HEK293 (cell line): ENCODE data around the gene CYP4X1.

Experiments
- KLF16 ChIP-seq: fragments of 450-650 bp; formaldehyde crosslinking; IDR thresholded peaks from 2 replicates; pipeline ENCODE4 v1.5.1; 2017; ENCODE audit warnings: missing biosample characterization, missing genetic modification characterization
- KLF7 ChIP-seq: fragments of 450-650 bp; formaldehyde crosslinking; IDR thresholded peaks from 2 replicates; pipeline ENCODE4 v1.5.1; 2016; ENCODE audit warnings: missing biosample characterization, missing genetic modification characterization, borderline replicate concordance
- KLF8 ChIP-seq: fragments of 450-650 bp; formaldehyde crosslinking; IDR thresholded peaks from 2 replicates; pipeline ENCODE4 v1.5.1; 2016; ENCODE audit warnings: missing biosample characterization, missing genetic modification characterization
- MYNN ChIP-seq: fragments of 450-650 bp; formaldehyde crosslinking; IDR thresholded peaks from 2 replicates; pipeline ENCODE4 v1.5.1; 2016; ENCODE audit warnings: missing biosample characterization, missing genetic modification characterization, borderline replicate concordance
- OSR2 ChIP-seq: fragments of 450-650 bp; formaldehyde crosslinking; IDR thresholded peaks from 2 replicates; pipeline ENCODE4 v1.5.1; 2016; ENCODE audit warnings: missing biosample characterization, missing genetic modification characterization
- REPIN1 ChIP-seq: fragments of 450-650 bp; formaldehyde crosslinking; IDR thresholded peaks from 2 replicates; pipeline ENCODE4 v1.5.1; 2017; ENCODE audit warnings: missing biosample characterization, missing genetic modification characterization, low read depth
- SP7 ChIP-seq: fragments of 450-650 bp; formaldehyde crosslinking; IDR thresholded peaks from 2 replicates; pipeline ENCODE4 v1.5.1; 2016; ENCODE audit warnings: missing biosample characterization, missing genetic modification characterization
- ZFP3 ChIP-seq: fragments of 450-650 bp; formaldehyde crosslinking; IDR thresholded peaks from 2 replicates; pipeline ENCODE4 v1.5.1; 2016; ENCODE audit warnings: low read depth, missing biosample characterization, missing genetic modification characterization
- ZNF133 ChIP-seq: fragments of 450-650 bp; formaldehyde crosslinking; IDR thresholded peaks from 2 replicates; pipeline ENCODE4 v1.5.1; 2016; ENCODE audit warnings: missing biosample characterization, missing genetic modification characterization
- ZNF155 ChIP-seq: fragments of 450-650 bp; formaldehyde crosslinking; IDR thresholded peaks from 2 replicates; pipeline ENCODE4 v1.5.1; 2016; ENCODE audit warnings: missing biosample characterization, missing genetic modification characterization
- ZNF37A ChIP-seq: fragments of 450-650 bp; IDR thresholded peaks from 2 replicates; pipeline ENCODE4 v1.5.1; 2018; ENCODE audit warnings: missing biosample characterization, missing genetic modification characterization
- ZNF391 ChIP-seq: fragments of 450-650 bp; formaldehyde crosslinking; IDR thresholded peaks from 2 replicates; pipeline ENCODE4 v1.5.1; 2016; ENCODE audit warnings: low read depth, missing biosample characterization, missing genetic modification characterization, borderline replicate concordance
- ZNF501 ChIP-seq: fragments of 450-650 bp; formaldehyde crosslinking; IDR thresholded peaks from 2 replicates; pipeline ENCODE4 v1.5.1; 2016; ENCODE audit warnings: missing biosample characterization, missing genetic modification characterization
- ZNF548 ChIP-seq: fragments of 450-650 bp; formaldehyde crosslinking; IDR thresholded peaks from 2 replicates; pipeline ENCODE4 v1.5.1; 2016; ENCODE audit warnings: missing biosample characterization, missing genetic modification characterization
- ZNF571 ChIP-seq: fragments of 450-650 bp; formaldehyde crosslinking; IDR thresholded peaks from 2 replicates; pipeline ENCODE4 v1.5.0; 2017; ENCODE audit warnings: missing biosample characterization, missing genetic modification characterization
- ZNF621 ChIP-seq: fragments of 450-650 bp; formaldehyde crosslinking; IDR thresholded peaks from 2 replicates; pipeline ENCODE4 v1.5.1; 2017; ENCODE audit warnings: missing biosample characterization, missing genetic modification characterization
- TF ChIP-seq, protein P1 (sequence below): fragments of 450-650 bp; formaldehyde crosslinking; IDR thresholded peaks from 2 replicates; pipeline ENCODE4 v1.5.1; 2016; ENCODE audit warnings: missing biosample characterization, missing genetic modification characterization
- TF ChIP-seq, protein P2 (sequence below): fragments of 450-650 bp; formaldehyde crosslinking; IDR thresholded peaks from 2 replicates; pipeline ENCODE4 v1.5.1; 2016; ENCODE audit warnings: missing biosample characterization, missing genetic modification characterization
- TF ChIP-seq, protein P3 (sequence below): IDR thresholded peaks from 2 replicates; pipeline ENCODE4 v1.6.1; 2011; ENCODE audit warnings: mild to moderate bottlenecking, low read depth, low read length, borderline replicate concordance
- TF ChIP-seq, protein P4 (sequence below): fragments of 450-650 bp; formaldehyde crosslinking; optimal IDR thresholded peaks from 2 replicates; pipeline ENCODE3; 2016; ENCODE audit warnings: missing biosample characterization, mild to moderate bottlenecking, missing genetic modification characterization
- TF ChIP-seq, protein P5 (sequence below): fragments of 450-650 bp; formaldehyde crosslinking; IDR thresholded peaks from 2 replicates; pipeline ENCODE4 v1.5.1; 2016; ENCODE audit warnings: missing biosample characterization, missing genetic modification characterization
- TF ChIP-seq, protein P6 (sequence below): fragments of 450-650 bp; formaldehyde crosslinking; IDR thresholded peaks from 2 replicates; pipeline ENCODE4 v1.5.1; 2016; ENCODE audit warnings: missing biosample characterization, missing genetic modification characterization
- TF ChIP-seq, protein P7 (sequence below): fragments of 450-650 bp; formaldehyde crosslinking; IDR thresholded peaks from 2 replicates; pipeline ENCODE4 v1.5.1; 2016; ENCODE audit warnings: missing biosample characterization, missing genetic modification characterization
- TF ChIP-seq, protein P8 (sequence below): fragments of 450-650 bp; formaldehyde crosslinking; IDR thresholded peaks from 2 replicates; pipeline ENCODE4 v1.5.0; 2017; ENCODE audit warnings: missing biosample characterization, missing genetic modification characterization, borderline replicate concordance

Gene CYP4X1

DNA sequence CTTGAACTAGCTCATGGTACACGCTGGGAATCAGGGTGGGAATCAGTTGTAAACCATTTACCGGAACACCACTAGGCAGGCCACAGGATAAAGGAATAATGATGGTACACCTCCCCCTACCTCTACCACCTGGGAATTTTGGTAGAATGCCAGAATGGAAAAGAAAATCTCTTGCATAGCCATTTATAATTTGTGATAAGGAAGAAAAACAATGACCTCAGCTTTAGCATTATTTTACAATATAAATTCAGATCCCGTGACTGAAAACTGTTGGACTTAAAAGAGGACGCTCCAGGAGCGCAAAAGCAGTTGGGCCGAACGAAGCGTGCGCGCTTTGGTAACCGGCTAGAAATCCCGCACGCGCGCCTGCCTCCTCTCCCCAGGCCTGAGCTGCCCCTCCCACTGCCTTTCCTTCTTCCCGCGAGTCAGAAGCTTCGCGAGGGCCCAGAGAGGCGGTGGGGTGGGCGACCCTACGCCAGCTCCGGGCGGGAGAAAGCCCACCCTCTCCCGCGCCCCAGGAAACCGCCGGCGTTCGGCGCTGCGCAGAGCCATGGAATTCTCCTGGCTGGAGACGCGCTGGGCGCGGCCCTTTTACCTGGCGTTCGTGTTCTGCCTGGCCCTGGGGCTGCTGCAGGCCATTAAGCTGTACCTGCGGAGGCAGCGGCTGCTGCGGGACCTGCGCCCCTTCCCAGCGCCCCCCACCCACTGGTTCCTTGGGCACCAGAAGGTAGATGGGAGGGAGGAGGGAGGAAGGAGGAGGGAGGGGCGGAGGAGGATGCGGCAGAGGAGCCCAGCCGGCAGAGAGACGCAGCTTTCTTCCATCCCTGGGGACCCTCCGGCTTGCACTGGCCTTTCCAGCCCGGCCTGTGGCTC is at the start of gene CYP4X1 (continued):
- TF ChIP-seq, protein P1, sequence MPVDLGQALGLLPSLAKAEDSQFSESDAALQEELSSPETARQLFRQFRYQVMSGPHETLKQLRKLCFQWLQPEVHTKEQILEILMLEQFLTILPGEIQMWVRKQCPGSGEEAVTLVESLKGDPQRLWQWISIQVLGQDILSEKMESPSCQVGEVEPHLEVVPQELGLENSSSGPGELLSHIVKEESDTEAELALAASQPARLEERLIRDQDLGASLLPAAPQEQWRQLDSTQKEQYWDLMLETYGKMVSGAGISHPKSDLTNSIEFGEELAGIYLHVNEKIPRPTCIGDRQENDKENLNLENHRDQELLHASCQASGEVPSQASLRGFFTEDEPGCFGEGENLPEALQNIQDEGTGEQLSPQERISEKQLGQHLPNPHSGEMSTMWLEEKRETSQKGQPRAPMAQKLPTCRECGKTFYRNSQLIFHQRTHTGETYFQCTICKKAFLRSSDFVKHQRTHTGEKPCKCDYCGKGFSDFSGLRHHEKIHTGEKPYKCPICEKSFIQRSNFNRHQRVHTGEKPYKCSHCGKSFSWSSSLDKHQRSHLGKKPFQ (tag by site-specific recombination) = 0 out of 2 replicates have a peak, but pooled peaks have one; percentile 29
- TF ChIP-seq REPIN1 (no peak), ZNF155 (tag by site-specific recombination) (no peak), KLF7 (tag by site-specific recombination) (no peak), ZNF133 (tag by site-specific recombination) (no peak), KLF8 (tag by site-specific recombination) (peak; percentile 50), ZNF37A (no peak), ZNF548 (tag by site-specific recombination) (no peak), ZNF621 (no peak), ZNF501 (tag by site-specific recombination) (no peak; the same call in 1 of the 2 replicates), ZFP3 (no peak), KLF16 (peak; percentile 58), ZNF571 (tag by site-specific recombination) (no peak), MYNN (tag by site-specific recombination) (no peak), ZNF391 (tag by site-specific recombination) (no peak), OSR2 (peak; percentile 59; the same call in 1 of the 2 replicates), SP7 (tag by site-specific recombination) (peak; percentile 78)
- TF ChIP-seq, protein P2, sequence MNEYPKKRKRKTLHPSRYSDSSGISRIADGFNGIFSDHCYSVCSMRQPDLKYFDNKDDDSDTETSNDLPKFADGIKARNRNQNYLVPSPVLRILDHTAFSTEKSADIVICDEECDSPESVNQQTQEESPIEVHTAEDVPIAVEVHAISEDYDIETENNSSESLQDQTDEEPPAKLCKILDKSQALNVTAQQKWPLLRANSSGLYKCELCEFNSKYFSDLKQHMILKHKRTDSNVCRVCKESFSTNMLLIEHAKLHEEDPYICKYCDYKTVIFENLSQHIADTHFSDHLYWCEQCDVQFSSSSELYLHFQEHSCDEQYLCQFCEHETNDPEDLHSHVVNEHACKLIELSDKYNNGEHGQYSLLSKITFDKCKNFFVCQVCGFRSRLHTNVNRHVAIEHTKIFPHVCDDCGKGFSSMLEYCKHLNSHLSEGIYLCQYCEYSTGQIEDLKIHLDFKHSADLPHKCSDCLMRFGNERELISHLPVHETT (tag by site-specific recombination) = 0 out of 2 replicates have a peak, but pooled peaks have one; percentile 17
- TF ChIP-seq, protein P3, sequence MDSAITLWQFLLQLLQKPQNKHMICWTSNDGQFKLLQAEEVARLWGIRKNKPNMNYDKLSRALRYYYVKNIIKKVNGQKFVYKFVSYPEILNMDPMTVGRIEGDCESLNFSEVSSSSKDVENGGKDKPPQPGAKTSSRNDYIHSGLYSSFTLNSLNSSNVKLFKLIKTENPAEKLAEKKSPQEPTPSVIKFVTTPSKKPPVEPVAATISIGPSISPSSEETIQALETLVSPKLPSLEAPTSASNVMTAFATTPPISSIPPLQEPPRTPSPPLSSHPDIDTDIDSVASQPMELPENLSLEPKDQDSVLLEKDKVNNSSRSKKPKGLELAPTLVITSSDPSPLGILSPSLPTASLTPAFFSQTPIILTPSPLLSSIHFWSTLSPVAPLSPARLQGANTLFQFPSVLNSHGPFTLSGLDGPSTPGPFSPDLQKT = no peak
- TF ChIP-seq, protein P4, sequence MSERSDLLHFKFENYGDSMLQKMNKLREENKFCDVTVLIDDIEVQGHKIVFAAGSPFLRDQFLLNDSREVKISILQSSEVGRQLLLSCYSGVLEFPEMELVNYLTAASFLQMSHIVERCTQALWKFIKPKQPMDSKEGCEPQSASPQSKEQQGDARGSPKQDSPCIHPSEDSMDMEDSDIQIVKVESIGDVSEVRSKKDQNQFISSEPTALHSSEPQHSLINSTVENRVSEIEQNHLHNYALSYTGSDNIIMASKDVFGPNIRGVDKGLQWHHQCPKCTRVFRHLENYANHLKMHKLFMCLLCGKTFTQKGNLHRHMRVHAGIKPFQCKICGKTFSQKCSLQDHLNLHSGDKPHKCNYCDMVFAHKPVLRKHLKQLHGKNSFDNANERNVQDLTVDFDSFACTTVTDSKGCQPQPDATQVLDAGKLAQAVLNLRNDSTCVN = peak; percentile 85
- TF ChIP-seq, protein P5, sequence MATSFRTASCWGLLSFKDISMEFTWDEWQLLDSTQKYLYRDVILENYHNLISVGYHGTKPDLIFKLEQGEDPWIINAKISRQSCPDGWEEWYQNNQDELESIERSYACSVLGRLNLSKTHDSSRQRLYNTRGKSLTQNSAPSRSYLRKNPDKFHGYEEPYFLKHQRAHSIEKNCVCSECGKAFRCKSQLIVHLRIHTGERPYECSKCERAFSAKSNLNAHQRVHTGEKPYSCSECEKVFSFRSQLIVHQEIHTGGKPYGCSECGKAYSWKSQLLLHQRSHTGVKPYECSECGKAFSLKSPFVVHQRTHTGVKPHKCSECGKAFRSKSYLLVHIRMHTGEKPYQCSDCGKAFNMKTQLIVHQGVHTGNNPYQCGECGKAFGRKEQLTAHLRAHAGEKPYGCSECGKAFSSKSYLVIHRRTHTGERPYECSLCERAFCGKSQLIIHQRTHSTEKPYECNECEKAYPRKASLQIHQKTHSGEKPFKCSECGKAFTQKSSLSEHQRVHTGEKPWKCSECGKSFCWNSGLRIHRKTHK (tag by site-specific recombination) = no peak
- TF ChIP-seq, protein P6, sequence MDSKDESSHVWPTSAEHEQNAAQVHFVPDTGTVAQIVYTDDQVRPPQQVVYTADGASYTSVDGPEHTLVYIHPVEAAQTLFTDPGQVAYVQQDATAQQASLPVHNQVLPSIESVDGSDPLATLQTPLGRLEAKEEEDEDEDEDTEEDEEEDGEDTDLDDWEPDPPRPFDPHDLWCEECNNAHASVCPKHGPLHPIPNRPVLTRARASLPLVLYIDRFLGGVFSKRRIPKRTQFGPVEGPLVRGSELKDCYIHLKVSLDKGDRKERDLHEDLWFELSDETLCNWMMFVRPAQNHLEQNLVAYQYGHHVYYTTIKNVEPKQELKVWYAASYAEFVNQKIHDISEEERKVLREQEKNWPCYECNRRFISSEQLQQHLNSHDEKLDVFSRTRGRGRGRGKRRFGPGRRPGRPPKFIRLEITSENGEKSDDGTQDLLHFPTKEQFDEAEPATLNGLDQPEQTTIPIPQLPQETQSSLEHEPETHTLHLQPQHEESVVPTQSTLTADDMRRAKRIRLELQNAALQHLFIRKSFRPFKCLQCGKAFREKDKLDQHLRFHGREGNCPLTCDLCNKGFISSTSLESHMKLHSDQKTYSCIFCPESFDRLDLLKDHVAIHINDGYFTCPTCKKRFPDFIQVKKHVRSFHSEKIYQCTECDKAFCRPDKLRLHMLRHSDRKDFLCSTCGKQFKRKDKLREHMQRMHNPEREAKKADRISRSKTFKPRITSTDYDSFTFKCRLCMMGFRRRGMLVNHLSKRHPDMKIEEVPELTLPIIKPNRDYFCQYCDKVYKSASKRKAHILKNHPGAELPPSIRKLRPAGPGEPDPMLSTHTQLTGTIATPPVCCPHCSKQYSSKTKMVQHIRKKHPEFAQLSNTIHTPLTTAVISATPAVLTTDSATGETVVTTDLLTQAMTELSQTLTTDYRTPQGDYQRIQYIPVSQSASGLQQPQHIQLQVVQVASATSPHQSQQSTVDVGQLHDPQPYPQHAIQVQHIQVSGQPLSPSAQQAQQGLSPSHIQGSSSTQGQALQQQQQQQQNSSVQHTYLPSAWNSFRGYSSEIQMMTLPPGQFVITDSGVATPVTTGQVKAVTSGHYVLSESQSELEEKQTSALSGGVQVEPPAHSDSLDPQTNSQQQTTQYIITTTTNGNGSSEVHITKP (tag by site-specific recombination) = peak; percentile 86
- TF ChIP-seq, protein P7, sequence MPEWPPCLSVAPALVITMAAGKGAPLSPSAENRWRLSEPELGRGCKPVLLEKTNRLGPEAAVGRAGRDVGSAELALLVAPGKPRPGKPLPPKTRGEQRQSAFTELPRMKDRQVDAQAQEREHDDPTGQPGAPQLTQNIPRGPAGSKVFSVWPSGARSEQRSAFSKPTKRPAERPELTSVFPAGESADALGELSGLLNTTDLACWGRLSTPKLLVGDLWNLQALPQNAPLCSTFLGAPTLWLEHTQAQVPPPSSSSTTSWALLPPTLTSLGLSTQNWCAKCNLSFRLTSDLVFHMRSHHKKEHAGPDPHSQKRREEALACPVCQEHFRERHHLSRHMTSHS = no peak
- TF ChIP-seq, protein P8, sequence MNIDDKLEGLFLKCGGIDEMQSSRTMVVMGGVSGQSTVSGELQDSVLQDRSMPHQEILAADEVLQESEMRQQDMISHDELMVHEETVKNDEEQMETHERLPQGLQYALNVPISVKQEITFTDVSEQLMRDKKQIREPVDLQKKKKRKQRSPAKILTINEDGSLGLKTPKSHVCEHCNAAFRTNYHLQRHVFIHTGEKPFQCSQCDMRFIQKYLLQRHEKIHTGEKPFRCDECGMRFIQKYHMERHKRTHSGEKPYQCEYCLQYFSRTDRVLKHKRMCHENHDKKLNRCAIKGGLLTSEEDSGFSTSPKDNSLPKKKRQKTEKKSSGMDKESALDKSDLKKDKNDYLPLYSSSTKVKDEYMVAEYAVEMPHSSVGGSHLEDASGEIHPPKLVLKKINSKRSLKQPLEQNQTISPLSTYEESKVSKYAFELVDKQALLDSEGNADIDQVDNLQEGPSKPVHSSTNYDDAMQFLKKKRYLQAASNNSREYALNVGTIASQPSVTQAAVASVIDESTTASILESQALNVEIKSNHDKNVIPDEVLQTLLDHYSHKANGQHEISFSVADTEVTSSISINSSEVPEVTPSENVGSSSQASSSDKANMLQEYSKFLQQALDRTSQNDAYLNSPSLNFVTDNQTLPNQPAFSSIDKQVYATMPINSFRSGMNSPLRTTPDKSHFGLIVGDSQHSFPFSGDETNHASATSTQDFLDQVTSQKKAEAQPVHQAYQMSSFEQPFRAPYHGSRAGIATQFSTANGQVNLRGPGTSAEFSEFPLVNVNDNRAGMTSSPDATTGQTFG = no peak
